Keratinocyte (primary cell): ENCODE data around the gene RFC5. TPM values are rescaled to one million over a fixed set of nuclear protein-coding genes. Genes with fewer than 3 reads are reported as not detected.
"Not testable (repeated sequence)": the region's sequence is repeated elsewhere in the genome, so short reads cannot be mapped to it uniquely, and the experiment has no call there.

Experiments used
- DNase-seq: peaks from one replicate; pipeline ENCODE4 v3.0.0-alpha.2; 2011; ENCODE audit warnings: low read depth, missing footprints, low spot score
- FAIRE-seq: peaks from 2 replicates; lab custom pipeline; 2011; peaks lifted over from hg19 to GRCh38; lab: Jason Lieb, UNC
- H2AFZ ChIP-seq: 2 replicates; pipeline ENCODE4 v1.6.0; 2012; ENCODE audit warnings: low read length, control low read depth, inconsistent platforms; ENCODE audit not compliant: control insufficient read depth
- H3K27ac ChIP-seq: 2 replicates; pipeline ENCODE4 v1.5.1; 2011; ENCODE audit warnings: low read length; ENCODE audit not compliant: control insufficient read depth, insufficient read depth
- H3K27me3 ChIP-seq: 3 replicates; pipeline ENCODE4 v1.6.0; 2011; ENCODE audit warnings: low read length; ENCODE audit not compliant: control insufficient read depth, insufficient read depth; ENCODE audit errors: extremely low read depth
- H3K36me3 ChIP-seq, 2 experiments: 2 replicates in 1 of 2; 3 replicates in 1 of 2; pipeline ENCODE4 v1.5.1; 2011; ENCODE audit warnings: low read length in 2 of 2, mild to moderate bottlenecking in 1 of 2; ENCODE audit not compliant: control insufficient read depth in 2 of 2, insufficient read depth in 2 of 2; ENCODE audit errors: extremely low read depth in 1 of 2
- H3K4me1 ChIP-seq: 3 replicates; pipeline ENCODE4 v1.5.1; 2011; ENCODE audit warnings: low read length; ENCODE audit not compliant: control insufficient read depth, insufficient read depth; ENCODE audit errors: extremely low read depth
- H3K4me2 ChIP-seq: 3 replicates; pipeline ENCODE4 v1.6.0; 2011; ENCODE audit warnings: low read depth, low read length; ENCODE audit not compliant: control insufficient read depth, insufficient read depth; ENCODE audit errors: extremely low read depth
- H3K4me3 ChIP-seq, 3 experiments: fragments of 200-600 bp in 1 of 3; sonication (generic) in 1 of 3; 2 replicates in 2 of 3; 3 replicates in 1 of 3; pipeline ENCODE4 v1.5.1; 2011 to 2016; ENCODE audit warnings: low read length in 3 of 3, mild to moderate bottlenecking in 3 of 3, control low read depth in 2 of 3, inconsistent platforms in 1 of 3, low read depth in 1 of 3, mixed read lengths in 1 of 3, mixed run types in 1 of 3, moderate library complexity in 1 of 3; ENCODE audit not compliant: control insufficient read depth in 2 of 3, insufficient read depth in 2 of 3; ENCODE audit errors: extremely low read depth in 1 of 3
- H3K79me2 ChIP-seq: 2 replicates; pipeline ENCODE4 v1.6.0; 2012; ENCODE audit warnings: low read length; ENCODE audit not compliant: control insufficient read depth, insufficient read depth
- H3K9ac ChIP-seq: 3 replicates; pipeline ENCODE4 v1.6.0; 2011; ENCODE audit warnings: low read length; ENCODE audit not compliant: control insufficient read depth, insufficient read depth; ENCODE audit errors: extremely low read depth
- H3K9me1 ChIP-seq: 3 replicates; pipeline ENCODE4 v1.6.0; 2011; ENCODE audit warnings: low read length; ENCODE audit not compliant: control insufficient read depth, insufficient read depth; ENCODE audit errors: extremely low read depth
- H3K9me3 ChIP-seq: 2 replicates; pipeline ENCODE4 v1.5.1; 2012; ENCODE audit warnings: low read depth, low read length; ENCODE audit not compliant: control insufficient read depth
- H4K20me1 ChIP-seq: 3 replicates; pipeline ENCODE4 v1.6.0; 2011; ENCODE audit warnings: low read length; ENCODE audit not compliant: control insufficient read depth, insufficient read depth; ENCODE audit errors: extremely low read depth
- EZH2 ChIP-seq: IDR thresholded peaks from one replicate; pipeline ENCODE4 v1.6.1; 2012; ENCODE audit warnings: inconsistent platforms, mild to moderate bottlenecking, low read length, moderate library complexity
- dilution Hi-C: fragments of 300-500 bp; cut with MboI; formaldehyde crosslinking; loops from one replicate; pipeline ENCODE4 v1.7.0; 2020; ENCODE audit warnings: low sequenced_read_pairs; ENCODE audit not compliant: extremely low pct_ligation_motif_present
- polyA plus RNA-seq, 5 experiments: library from polyadenylated mRNA; depleted of rRNA in 3 of 5; stranded (reverse) in 3 of 5; stranded (forward) in 1 of 5; unstranded in 1 of 5; fragments of >200 nt; gene quantifications; 1 replicate in 1 of 5; 2 replicates in 3 of 5; 3 replicates in 1 of 5; pipeline versions ENCODE4 v1.2.1 to v1.2.3, GENCODE V29; 2011 to 2012; ENCODE audit warnings: missing spikeins in 2 of 5, low read depth in 1 of 5, low replicate concordance in 1 of 5
- TF ChIP-seq, protein P1 (sequence below), 3 experiments: IDR thresholded peaks in 1 of 3; conservative IDR thresholded peaks in 1 of 3; optimal IDR thresholded peaks in 1 of 3; 2 replicates in 2 of 3; 3 replicates in 1 of 3; pipeline versions ENCODE3 to v1.5.1; 2011; ENCODE audit warnings: low read length in 3 of 3, mild to moderate bottlenecking in 3 of 3, moderate library complexity in 2 of 3, control low read depth in 1 of 3, inconsistent platforms in 1 of 3; ENCODE audit not compliant: insufficient read depth in 2 of 3; ENCODE audit errors: extremely low read depth in 1 of 3

Gene RFC5
- polyA plus RNA-seq, 1 donor (not counting 4 experiments of a cell fraction or from before 2014, with no cell fraction given): 24.0 TPM

DNA sequence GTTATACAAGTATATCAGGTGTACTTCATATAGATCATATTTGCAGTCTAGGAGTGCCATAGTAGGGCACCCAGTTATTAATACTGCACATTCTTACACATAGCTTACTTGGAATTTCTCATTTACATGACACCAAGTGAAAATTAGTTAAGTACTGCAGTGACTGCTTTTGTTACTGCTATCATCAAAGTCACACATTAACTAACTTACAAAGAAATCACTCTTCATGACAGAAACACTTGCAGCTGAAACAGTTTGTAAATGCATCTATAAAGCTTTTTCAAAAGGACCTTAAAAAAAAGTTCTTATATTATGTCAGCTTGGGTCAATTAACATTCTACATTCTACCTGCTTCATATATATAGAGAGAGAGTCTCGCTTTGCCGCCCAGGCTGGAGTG, 17.8 kb upstream of the RFC5 start:
- H3K27ac ChIP-seq: no peak overlapping the region
- FAIRE-seq: no peak
- no peaks in the 10 kb centered on the region for H3K9me3 ChIP-seq
- no peaks in the 10 kb centered on the region for H3K9me1 ChIP-seq
- dilution Hi-C loops: no loop called here
- H3K9ac ChIP-seq: no peak overlapping the region
- no peak overlapping the region for H2AFZ ChIP-seq
- no peaks in the 10 kb centered on the region for H4K20me1 ChIP-seq
- H3K4me3 ChIP-seq: no peak overlapping the region
- no peaks in the 10 kb centered on the region for H3K4me1 ChIP-seq
- no peaks in the 10 kb centered on the region for H3K79me2 ChIP-seq
- no peak for DNase-seq
- no peaks in the 10 kb centered on the region for H3K36me3 ChIP-seq
- no peak overlapping the region for H3K4me2 ChIP-seq
- H3K27me3 ChIP-seq: no peaks in the 10 kb centered on the region
- TF ChIP-seq, protein P1, sequence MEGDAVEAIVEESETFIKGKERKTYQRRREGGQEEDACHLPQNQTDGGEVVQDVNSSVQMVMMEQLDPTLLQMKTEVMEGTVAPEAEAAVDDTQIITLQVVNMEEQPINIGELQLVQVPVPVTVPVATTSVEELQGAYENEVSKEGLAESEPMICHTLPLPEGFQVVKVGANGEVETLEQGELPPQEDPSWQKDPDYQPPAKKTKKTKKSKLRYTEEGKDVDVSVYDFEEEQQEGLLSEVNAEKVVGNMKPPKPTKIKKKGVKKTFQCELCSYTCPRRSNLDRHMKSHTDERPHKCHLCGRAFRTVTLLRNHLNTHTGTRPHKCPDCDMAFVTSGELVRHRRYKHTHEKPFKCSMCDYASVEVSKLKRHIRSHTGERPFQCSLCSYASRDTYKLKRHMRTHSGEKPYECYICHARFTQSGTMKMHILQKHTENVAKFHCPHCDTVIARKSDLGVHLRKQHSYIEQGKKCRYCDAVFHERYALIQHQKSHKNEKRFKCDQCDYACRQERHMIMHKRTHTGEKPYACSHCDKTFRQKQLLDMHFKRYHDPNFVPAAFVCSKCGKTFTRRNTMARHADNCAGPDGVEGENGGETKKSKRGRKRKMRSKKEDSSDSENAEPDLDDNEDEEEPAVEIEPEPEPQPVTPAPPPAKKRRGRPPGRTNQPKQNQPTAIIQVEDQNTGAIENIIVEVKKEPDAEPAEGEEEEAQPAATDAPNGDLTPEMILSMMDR (optimal IDR thresholded peaks at IDR 0.05 in 1 of 3, IDR thresholded peaks at IDR 0.05 in 1 of 3, conservative IDR thresholded peaks at IDR 0.05 in 1 of 3; ENCODE audit: extremely low read depth in 1 of 3, insufficient read depth in 2 of 3, low read length in 3 of 3): no peak
- no peak for TF ChIP-seq EZH2

DNA sequence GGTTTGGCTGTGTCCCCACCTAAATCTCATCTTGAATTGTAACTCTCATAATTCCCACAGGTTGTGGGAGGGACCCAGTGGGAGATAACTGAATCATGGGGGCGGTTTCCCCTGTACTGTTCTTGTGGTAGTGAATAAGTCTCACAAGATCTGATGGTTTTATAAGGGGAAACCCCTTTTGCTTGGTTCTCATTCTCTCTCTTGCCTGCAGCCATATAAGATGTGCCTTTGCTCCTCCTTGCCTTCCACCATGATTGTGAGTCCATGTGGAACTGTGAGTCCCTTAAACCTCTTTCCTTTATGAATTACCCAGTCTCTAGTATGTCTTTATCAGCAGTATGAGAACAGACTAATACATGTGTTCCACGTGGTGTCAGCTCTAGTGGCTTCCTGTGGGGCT, 16.7 kb upstream of the RFC5 start:
- DNase-seq, H3K9me3 ChIP-seq, H3K36me3 ChIP-seq, H3K9ac ChIP-seq, H3K27me3 ChIP-seq, FAIRE-seq, H3K4me2 ChIP-seq, H2AFZ ChIP-seq, H3K4me3 ChIP-seq, H3K27ac ChIP-seq, H3K4me1 ChIP-seq, H3K9me1 ChIP-seq, H3K79me2 ChIP-seq, dilution Hi-C loops, H4K20me1 ChIP-seq: not testable (repeated sequence)

DNA sequence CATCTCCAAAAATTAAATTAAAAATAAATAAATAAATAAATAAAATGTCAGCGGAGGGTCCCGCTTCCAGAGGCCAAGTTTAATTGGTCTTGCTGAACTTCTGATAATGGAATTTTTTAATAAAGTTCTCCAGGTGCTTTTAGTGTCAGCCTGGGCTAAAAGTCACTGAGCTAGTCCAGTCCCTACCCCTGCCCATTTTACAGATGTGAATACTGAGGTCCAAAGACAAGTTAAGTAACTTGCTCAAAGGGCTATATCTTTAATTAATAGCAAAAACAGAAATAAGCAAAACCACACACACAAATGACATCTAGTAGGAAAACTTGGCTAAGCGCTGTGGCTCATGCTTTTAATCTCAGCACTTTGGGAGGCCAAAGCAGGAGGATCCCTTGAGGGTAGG, 5.6 kb upstream of the RFC5 start:
- Histone ChIP-seq H3K4me1 (peaks cover under 1% of the 10 kb centered on the region), H3K9me1 (no peaks in the 10 kb centered on the region), H3K36me3 (no peaks in the 10 kb centered on the region), H3K27me3 (no peaks in the 10 kb centered on the region), H3K4me3 (no peak overlapping the region), H3K27ac (no peak overlapping the region), H3K9me3 (no peaks in the 10 kb centered on the region), H3K4me2 (no peak overlapping the region), H3K79me2 (no peaks in the 10 kb centered on the region), H4K20me1 (no peaks in the 10 kb centered on the region), H2AFZ (no peak overlapping the region), H3K9ac (no peak overlapping the region)
- DNase-seq (no peak), FAIRE-seq (no peak)
- TF ChIP-seq EZH2: no peak
- TF ChIP-seq, protein P1 (optimal IDR thresholded peaks at IDR 0.05 in 1 of 3, IDR thresholded peaks at IDR 0.05 in 1 of 3, conservative IDR thresholded peaks at IDR 0.05 in 1 of 3; ENCODE audit: extremely low read depth in 1 of 3, insufficient read depth in 2 of 3, low read length in 3 of 3): no peak
- dilution Hi-C loops: no loop called here
